Measurements from ENCODE around the gene ZNF75A. TPM values are rescaled to one million over a fixed set of nuclear protein-coding genes. Genes with fewer than 3 reads are reported as not detected.
A peak's percentile ranks its signal among the peaks of the same experiment; 100 is the strongest.

ZNF75A gene
- total RNA-seq, 1 donor from 2014 or later = 43.8 TPM

DNA sequence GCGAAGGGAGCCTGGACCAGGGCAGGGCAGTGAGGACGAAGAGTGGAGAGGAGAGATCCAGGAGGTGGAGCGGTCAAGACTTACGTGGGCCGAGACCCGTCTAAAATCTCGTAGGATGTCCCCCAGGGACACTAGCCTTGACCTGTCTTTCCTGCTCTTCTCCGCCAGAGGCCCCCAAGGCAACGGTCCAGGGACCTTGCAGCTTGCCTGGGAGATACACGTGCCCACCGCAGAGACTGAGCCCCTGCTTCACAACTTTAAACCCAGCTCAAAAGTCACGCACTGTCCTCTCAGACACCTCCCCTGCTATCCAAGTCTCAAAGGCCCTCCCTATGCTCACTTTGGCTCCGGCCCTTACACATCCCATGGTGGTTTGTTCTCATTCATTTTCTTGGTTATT lies 9.5 kb upstream of the ZNF75A start:
- DNase-seq (ENCODE audit: low read depth, low spot score) = no peak
- Mint-ChIP-seq H3K4me1 (no peaks in the 10 kb centered on the region), H3K36me3 (ENCODE audit: low read depth) (peaks cover 81% of the 10 kb centered on the region), H3K9me3 (peaks cover 49% of the 10 kb centered on the region), H3K4me3 (peak overlapping the region; percentile 11), H3K27me3 (ENCODE audit: low read depth) (no peaks in the 10 kb centered on the region), H3K27ac (ENCODE audit: unreplicated experiment) (no peak overlapping the region)
- TF ChIP-seq CTCF (conservative IDR thresholded peaks at IDR 0.05) = no peak

DNA sequence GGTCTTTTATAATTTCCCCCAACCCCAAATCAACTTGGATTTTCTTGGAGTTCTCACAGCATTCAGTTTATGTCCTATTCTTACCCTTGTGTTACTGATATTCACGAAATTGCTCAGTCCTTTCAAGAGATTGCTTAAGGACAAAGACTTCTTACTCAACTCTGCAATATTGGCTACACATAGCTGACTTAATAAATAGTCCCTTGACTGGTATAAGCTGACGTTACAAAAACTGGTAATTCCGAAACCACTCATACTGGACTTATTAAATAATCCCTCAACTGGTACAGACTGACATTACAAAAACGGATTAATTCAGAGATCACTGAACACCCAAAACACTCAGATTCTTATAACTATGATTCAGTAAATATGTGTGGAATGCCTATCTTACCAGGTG lies 927 bp upstream of the ZNF75A start:
- H3K4me1 Mint-ChIP-seq = peaks cover 9% of the 10 kb centered on the region
- peak overlapping the region; percentile 85 for H3K4me3 Mint-ChIP-seq
- H3K9me3 Mint-ChIP-seq = peaks cover 37% of the 10 kb centered on the region
- peaks cover 69% of the 10 kb centered on the region for H3K36me3 Mint-ChIP-seq (ENCODE audit: low read depth)
- TF ChIP-seq CTCF (conservative IDR thresholded peaks at IDR 0.05) = no peak
- no peak for DNase-seq (ENCODE audit: low read depth, low spot score)
- no peaks in the 10 kb centered on the region for H3K27me3 Mint-ChIP-seq (ENCODE audit: low read depth)
- peak overlapping the region; percentile 94 for H3K27ac Mint-ChIP-seq (ENCODE audit: unreplicated experiment)

- Mint-ChIP-seq H3K4me3 (peak overlapping the region; percentile 85), H3K36me3 (ENCODE audit: low read depth) (peaks cover 69% of the 10 kb centered on the region), H3K27ac (ENCODE audit: unreplicated experiment) (no peak overlapping the region)
Observed at GRCh38 chr16:3306078-3306477, 781 bp downstream of the ZNF75A start.

DNA sequence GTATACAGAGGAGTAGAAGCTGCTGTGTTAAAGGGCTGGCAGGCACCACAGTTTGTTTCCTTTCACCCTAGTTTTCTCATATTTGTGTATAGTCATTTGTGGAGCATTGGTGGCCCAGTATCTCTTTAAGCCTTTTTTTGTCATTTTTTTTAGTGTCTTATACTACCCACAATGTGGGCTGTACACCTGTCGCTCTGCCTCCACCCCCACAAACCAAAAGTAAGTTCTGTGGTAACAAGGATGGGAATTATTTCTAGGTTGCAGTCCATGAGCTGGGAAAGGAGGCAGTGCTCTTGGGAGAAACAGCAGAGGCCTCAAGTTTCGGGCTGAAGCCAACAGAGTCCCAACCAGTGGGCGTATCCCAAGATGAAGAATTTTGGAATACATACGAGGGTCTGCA lies 6.2 kb downstream of the ZNF75A start:
- Mint-ChIP-seq H3K27me3 (ENCODE audit: low read depth) (no peaks in the 10 kb centered on the region), H3K4me1 (no peaks in the 10 kb centered on the region), H3K9me3 (peaks cover 42% of the 10 kb centered on the region), H3K27ac (ENCODE audit: unreplicated experiment) (no peak overlapping the region), H3K36me3 (ENCODE audit: low read depth) (peaks cover 90% of the 10 kb centered on the region), H3K4me3 (peak overlapping the region; percentile 51)
- TF ChIP-seq CTCF (conservative IDR thresholded peaks at IDR 0.05) = no peak
- DNase-seq (ENCODE audit: low read depth, low spot score) = no peak

More at GRCh38 chr16:3306078-3306477, 781 bp downstream of the ZNF75A start:
- peaks cover 9% of the 10 kb centered on the region for H3K4me1 Mint-ChIP-seq
- H3K27me3 Mint-ChIP-seq (ENCODE audit: low read depth) = no peaks in the 10 kb centered on the region
- DNase-seq (ENCODE audit: low read depth, low spot score) = no peak
- no peak for TF ChIP-seq CTCF (conservative IDR thresholded peaks at IDR 0.05)
- peaks cover 24% of the 10 kb centered on the region for H3K9me3 Mint-ChIP-seq

GRCh38 chr16:3317315-3317999 lies 12.2 kb downstream of the ZNF75A start:
- TF ChIP-seq CTCF (conservative IDR thresholded peaks at IDR 0.05) = no peak
- H3K9me3 Mint-ChIP-seq = peaks cover 57% of the 10 kb centered on the region
- H3K27me3 Mint-ChIP-seq (ENCODE audit: low read depth) = peaks cover 6% of the 10 kb centered on the region
- DNase-seq (ENCODE audit: low read depth, low spot score) = no peak
- H3K27ac Mint-ChIP-seq (ENCODE audit: unreplicated experiment) = no peak overlapping the region
- no peak overlapping the region for H3K4me3 Mint-ChIP-seq
- H3K4me1 Mint-ChIP-seq = no peaks in the 10 kb centered on the region
- peaks cover 83% of the 10 kb centered on the region for H3K36me3 Mint-ChIP-seq (ENCODE audit: low read depth)

Measured in neural crest cell (in vitro differentiated cells).